ENCODE measurements around the gene PDE4D. TPM values are rescaled to one million over a fixed set of nuclear protein-coding genes. Genes with fewer than 3 reads are reported as not detected.

PDE4D gene
- total RNA-seq, 1 experiment from 2014 or later: 6.5 TPM

- no peak for TF ChIP-seq EZH2 (IDR thresholded peaks at IDR 0.05; ENCODE audit: borderline replicate concordance, low read depth, low read length, poor library complexity, severe bottlenecking)
- no peak for TF ChIP-seq CTCF (conservative IDR thresholded peaks at IDR 0.05; ENCODE audit: low read depth, low read length)
- H3K4me3 ChIP-seq (ENCODE audit: low read depth, low read length, poor library complexity, severe bottlenecking): no peak overlapping the region
- BruUV-seq (replicated peaks): no TSS peak
- peaks cover 25% of the 10 kb centered on the region for H3K4me1 ChIP-seq (ENCODE audit: insufficient read depth, low read length, poor library complexity, severe bottlenecking)
- CTCF ChIA-PET: no interaction called here
- POLR2A ChIA-PET (ENCODE audit: low non-redundant PET): no interaction called here
- peaks cover 87% of the 10 kb centered on the region for H3K27me3 ChIP-seq (replicated peaks; ENCODE audit: insufficient read depth, low read depth, low read length, poor library complexity)
- DNase-seq (ENCODE audit: low spot score): no peak
- no peaks in the 10 kb centered on the region for H3K9me3 ChIP-seq (ENCODE audit: low read depth, low read length, poor library complexity, severe bottlenecking)
- no peak overlapping the region for H3K27ac ChIP-seq (ENCODE audit: low read depth, low read length, poor library complexity, severe bottlenecking)
- intact Hi-C loops (cut with micrococcal nuclease; ENCODE audit: unreplicated experiment): no loop called here
- no peaks in the 10 kb centered on the region for H3K36me3 ChIP-seq (ENCODE audit: insufficient read depth, low read length, poor library complexity, severe bottlenecking)
Observed at GRCh38 chr5:59828623-59829022, 64.9 kb downstream of the PDE4D start.

- Histone ChIP-seq H3K4me1 (ENCODE audit: insufficient read depth, low read length, poor library complexity, severe bottlenecking) (peaks cover 25% of the 10 kb centered on the region), H3K4me3 (ENCODE audit: low read depth, low read length, poor library complexity, severe bottlenecking) (no peak overlapping the region), H3K27ac (ENCODE audit: low read depth, low read length, poor library complexity, severe bottlenecking) (no peak overlapping the region), H3K36me3 (ENCODE audit: insufficient read depth, low read length, poor library complexity, severe bottlenecking) (no peaks in the 10 kb centered on the region), H3K27me3 (replicated peaks; ENCODE audit: insufficient read depth, low read depth, low read length, poor library complexity) (peaks cover 87% of the 10 kb centered on the region), H3K9me3 (ENCODE audit: low read depth, low read length, poor library complexity, severe bottlenecking) (no peaks in the 10 kb centered on the region)
- BruUV-seq (replicated peaks): no TSS peak
- intact Hi-C loops (cut with micrococcal nuclease; ENCODE audit: unreplicated experiment): no loop called here
- POLR2A ChIA-PET (ENCODE audit: low non-redundant PET): no interaction called here
- CTCF ChIA-PET: no interaction called here
- TF ChIP-seq CTCF (conservative IDR thresholded peaks at IDR 0.05; ENCODE audit: low read depth, low read length): no peak
- TF ChIP-seq EZH2 (IDR thresholded peaks at IDR 0.05; ENCODE audit: borderline replicate concordance, low read depth, low read length, poor library complexity, severe bottlenecking): no peak
- DNase-seq (ENCODE audit: low spot score): no peak
Observed at GRCh38 chr5:59826996-59827395, 66.5 kb downstream of the PDE4D start.

GRCh38 chr5:59823420-59823819, 70.1 kb downstream of the PDE4D start:
- DNase-seq (ENCODE audit: low spot score): no peak
- peaks cover 100% of the 10 kb centered on the region for H3K27me3 ChIP-seq (replicated peaks; ENCODE audit: insufficient read depth, low read depth, low read length, poor library complexity)
- CTCF ChIA-PET: no interaction called here

More at GRCh38 chr5:59823420-59823819, 70.1 kb downstream of the PDE4D start:
- Histone ChIP-seq H3K4me3 (ENCODE audit: low read depth, low read length, poor library complexity, severe bottlenecking) (no peak overlapping the region), H3K27ac (ENCODE audit: low read depth, low read length, poor library complexity, severe bottlenecking) (no peak overlapping the region), H3K4me1 (ENCODE audit: insufficient read depth, low read length, poor library complexity, severe bottlenecking) (peaks cover 2% of the 10 kb centered on the region), H3K36me3 (ENCODE audit: insufficient read depth, low read length, poor library complexity, severe bottlenecking) (no peaks in the 10 kb centered on the region), H3K9me3 (ENCODE audit: low read depth, low read length, poor library complexity, severe bottlenecking) (no peaks in the 10 kb centered on the region)
- POLR2A ChIA-PET (ENCODE audit: low non-redundant PET): no interaction called here
- BruUV-seq (replicated peaks): no TSS peak
- TF ChIP-seq CTCF (conservative IDR thresholded peaks at IDR 0.05; ENCODE audit: low read depth, low read length): no peak
- TF ChIP-seq EZH2 (IDR thresholded peaks at IDR 0.05; ENCODE audit: borderline replicate concordance, low read depth, low read length, poor library complexity, severe bottlenecking): no peak
- intact Hi-C loops (cut with micrococcal nuclease; ENCODE audit: unreplicated experiment): no loop called here
